Upper lobe of left lung (tissue), 4 donors: ENCODE results near the gene CFLAR.
"Not testable (repeated sequence)": the region's sequence is repeated elsewhere in the genome, so short reads cannot be mapped to it uniquely, and the experiment has no call there.

ENCODE experiments used
- EP300 ChIP-seq, 4 donors: sonication (generic); formaldehyde crosslinking; IDR thresholded peaks; one replicate each; pipeline ENCODE4 v1.5.1; 2017; ENCODE audit warnings: antibody characterized with exemption in 4 of 4, control low read depth in 2 of 4
- POLR2A ChIP-seq, 4 donors: fragments of 450-650 bp; IDR thresholded peaks; one replicate each; pipeline ENCODE4 v1.5.1; 2016 to 2017; ENCODE audit warnings: antibody characterized with exemption in 4 of 4, mild to moderate bottlenecking in 2 of 4
- POLR2AphosphoS5 ChIP-seq, 2 donors: sonication (generic); formaldehyde crosslinking; IDR thresholded peaks; one replicate each; pipeline ENCODE4 v1.5.1; 2017; ENCODE audit warnings: antibody characterized with exemption in 2 of 2
- TF ChIP-seq, protein P1 (sequence below), 6 experiments: fragments of 450-650 bp in 4 of 6; fragments of 200-600 bp in 2 of 6; sonication (generic) in 2 of 6; IDR thresholded peaks; one replicate each; pipeline ENCODE4 v1.5.1; 2016 to 2019; ENCODE audit warnings: antibody characterized with exemption in 6 of 6

DNA sequence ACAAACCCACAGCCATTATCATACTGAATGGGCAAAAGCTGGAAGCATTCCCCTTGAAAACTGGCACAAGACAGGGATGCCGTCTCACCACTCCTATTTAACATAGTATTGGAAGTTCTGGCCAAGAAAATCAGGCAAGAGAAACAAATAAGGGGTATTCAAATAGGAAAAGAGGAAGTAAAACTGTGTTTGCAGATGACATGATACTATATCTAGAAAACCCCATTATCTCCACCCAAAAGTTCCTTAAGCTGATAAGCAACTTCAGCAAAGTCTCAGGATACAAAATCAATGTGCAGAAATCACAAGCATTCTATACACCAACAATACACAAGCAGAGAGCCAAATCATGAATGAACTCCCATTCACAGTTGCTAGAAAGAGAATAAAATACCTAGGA, 52.5 kb downstream of the CFLAR start:
- TF ChIP-seq, protein P1, sequence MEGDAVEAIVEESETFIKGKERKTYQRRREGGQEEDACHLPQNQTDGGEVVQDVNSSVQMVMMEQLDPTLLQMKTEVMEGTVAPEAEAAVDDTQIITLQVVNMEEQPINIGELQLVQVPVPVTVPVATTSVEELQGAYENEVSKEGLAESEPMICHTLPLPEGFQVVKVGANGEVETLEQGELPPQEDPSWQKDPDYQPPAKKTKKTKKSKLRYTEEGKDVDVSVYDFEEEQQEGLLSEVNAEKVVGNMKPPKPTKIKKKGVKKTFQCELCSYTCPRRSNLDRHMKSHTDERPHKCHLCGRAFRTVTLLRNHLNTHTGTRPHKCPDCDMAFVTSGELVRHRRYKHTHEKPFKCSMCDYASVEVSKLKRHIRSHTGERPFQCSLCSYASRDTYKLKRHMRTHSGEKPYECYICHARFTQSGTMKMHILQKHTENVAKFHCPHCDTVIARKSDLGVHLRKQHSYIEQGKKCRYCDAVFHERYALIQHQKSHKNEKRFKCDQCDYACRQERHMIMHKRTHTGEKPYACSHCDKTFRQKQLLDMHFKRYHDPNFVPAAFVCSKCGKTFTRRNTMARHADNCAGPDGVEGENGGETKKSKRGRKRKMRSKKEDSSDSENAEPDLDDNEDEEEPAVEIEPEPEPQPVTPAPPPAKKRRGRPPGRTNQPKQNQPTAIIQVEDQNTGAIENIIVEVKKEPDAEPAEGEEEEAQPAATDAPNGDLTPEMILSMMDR (IDR thresholded peaks at IDR 0.05) = not testable (repeated sequence)
- not testable (repeated sequence) for TF ChIP-seq POLR2A, POLR2AphosphoS5, EP300 (IDR thresholded peaks at IDR 0.05)
